Omental fat pad (tissue), 4 donors: Measurements from ENCODE around the gene SPEF1. TPM values are rescaled to one million over a fixed set of nuclear protein-coding genes. Genes with fewer than 3 reads are reported as not detected.
A peak's percentile ranks its signal among the peaks of the same experiment; 100 is the strongest.

ENCODE experiments used
- ATAC-seq: fragments of 150-250 bp; one replicate; pipeline ENCODE4 v1.9.1; 2016; ENCODE audit warnings: mild to moderate bottlenecking, moderate library complexity; ENCODE audit not compliant: low FRiP score
- DNase-seq: peaks from one replicate; pipeline ENCODE4 v3.0.0-alpha.2; 2019; ENCODE audit warnings: low spot score
- CTCF ChIP-seq, 3 donors: fragments of 450-650 bp; IDR thresholded peaks; one replicate each; pipeline ENCODE4 v1.5.1; 2016 to 2017; ENCODE audit warnings: antibody characterized with exemption in 3 of 3, mild to moderate bottlenecking in 3 of 3, moderate library complexity in 2 of 3
- total RNA-seq, 4 donors: library from RNA; depleted of rRNA; stranded (reverse); fragments of >200 nt; gene quantifications; one replicate each; pipeline ENCODE4 v1.1.0, GENCODE V29; 2016

Gene SPEF1
- total RNA-seq, 4 donors from 2014 or later: 0.56 TPM; not detected in 3

- TF ChIP-seq CTCF (IDR thresholded peaks at IDR 0.05): no peak
- DNase-seq: no peak
- no peak for ATAC-seq
These were observed 2.4 kb upstream of the SPEF1 start for GRCh38 chr20:3783511-3784195.

GRCh38 chr20:3783068-3783489, 1.8 kb upstream of the SPEF1 start:
- no peak for DNase-seq
- TF ChIP-seq CTCF (IDR thresholded peaks at IDR 0.05): no peak
- no peak for ATAC-seq

GRCh38 chr20:3782597-3782996, 1.3 kb upstream of the SPEF1 start:
- TF ChIP-seq CTCF (IDR thresholded peaks at IDR 0.05): no peak
- no peak for ATAC-seq
- DNase-seq: no peak

- no peak for ATAC-seq
- no peak for DNase-seq
- no peak for TF ChIP-seq CTCF (IDR thresholded peaks at IDR 0.05)
These were observed 2.3 kb downstream of the SPEF1 start for GRCh38 chr20:3778976-3779375.

- DNase-seq (no peak), ATAC-seq (peak; percentile 69)
- peak in 1 of 3 donors; percentile 5 for TF ChIP-seq CTCF (IDR thresholded peaks at IDR 0.05)
These were observed 3.3 kb downstream of the SPEF1 start for GRCh38 chr20:3777716-3778629.

GRCh38 chr20:3777381-3777715, 3.9 kb downstream of the SPEF1 start:
- no peak for DNase-seq
- no peak for TF ChIP-seq CTCF (IDR thresholded peaks at IDR 0.05)
- peak; percentile 12 for ATAC-seq
